ENCODE measurements around the gene UTRN. TPM values are rescaled to one million over a fixed set of nuclear protein-coding genes. Genes with fewer than 3 reads are reported as not detected.
A peak's percentile ranks its signal among the peaks of the same experiment; 100 is the strongest.

Gene UTRN
- total RNA-seq (100 to 1,000 TPM; 238 to 253 TPM), polyA plus RNA-seq (ENCODE audit: insufficient read length in 6 of 6) (100 to 1,000 TPM; 144 to 198 (median 182) TPM)
- long read RNA-seq, donor 1, partial matches to known transcripts = 135 of 137 reads
- long read RNA-seq, donor 1, other reads (novel, unspliced or antisense) = 0 of 137 reads
- long read RNA-seq, donor 2 = 0 reads
- long read RNA-seq, donor 3 = 0 reads
- long read RNA-seq, donor 4, partial matches to known transcripts = 9 of 24 reads
- long read RNA-seq, donor 4, other reads (novel, unspliced or antisense) = 15 of 24 reads
- long read RNA-seq, donor 5 = 0 reads
- long read RNA-seq, donor 6, partial matches to known transcripts = 45 of 45 reads
- long read RNA-seq, donor 6, other reads (novel, unspliced or antisense) = 0 of 45 reads
- long read RNA-seq, donor 7, partial matches to known transcripts = 0 of 1 reads
- long read RNA-seq, donor 7, other reads (novel, unspliced or antisense) = 0 of 1 reads
- long read RNA-seq, donor 8, partial matches to known transcripts = 0 of 1 reads
- long read RNA-seq, donor 8, other reads (novel, unspliced or antisense) = 0 of 1 reads
- long read RNA-seq, donor 9 = 0 reads
- long read RNA-seq, donor 10, partial matches to known transcripts = 3 of 11 reads
- long read RNA-seq, donor 10, other reads (novel, unspliced or antisense) = 8 of 11 reads
- long read RNA-seq, donor 11, partial matches to known transcripts = 0 of 1 reads
- long read RNA-seq, donor 11, other reads (novel, unspliced or antisense) = 0 of 1 reads
- long read RNA-seq, donor 12, partial matches to known transcripts = 43 of 43 reads
- long read RNA-seq, donor 12, other reads (novel, unspliced or antisense) = 0 of 43 reads

- Histone ChIP-seq H3K27ac (peak within 1 kb of the TSS; percentile 96 to 98), H3K9me3 (no peaks in the 10 kb centered on the region), H3K4me3 (peak within 1 kb of the TSS; percentile 62 to 93), H3K4me1 (peaks cover 0 to 29% of the 10 kb centered on the region in 2 donors), H3K36me3 (no peaks in the 10 kb centered on the region), H3K27me3 (no peaks in the 10 kb centered on the region)
- DNase-seq = peak; percentile 80 to 94 (median 88)
- TF ChIP-seq, protein P1, sequence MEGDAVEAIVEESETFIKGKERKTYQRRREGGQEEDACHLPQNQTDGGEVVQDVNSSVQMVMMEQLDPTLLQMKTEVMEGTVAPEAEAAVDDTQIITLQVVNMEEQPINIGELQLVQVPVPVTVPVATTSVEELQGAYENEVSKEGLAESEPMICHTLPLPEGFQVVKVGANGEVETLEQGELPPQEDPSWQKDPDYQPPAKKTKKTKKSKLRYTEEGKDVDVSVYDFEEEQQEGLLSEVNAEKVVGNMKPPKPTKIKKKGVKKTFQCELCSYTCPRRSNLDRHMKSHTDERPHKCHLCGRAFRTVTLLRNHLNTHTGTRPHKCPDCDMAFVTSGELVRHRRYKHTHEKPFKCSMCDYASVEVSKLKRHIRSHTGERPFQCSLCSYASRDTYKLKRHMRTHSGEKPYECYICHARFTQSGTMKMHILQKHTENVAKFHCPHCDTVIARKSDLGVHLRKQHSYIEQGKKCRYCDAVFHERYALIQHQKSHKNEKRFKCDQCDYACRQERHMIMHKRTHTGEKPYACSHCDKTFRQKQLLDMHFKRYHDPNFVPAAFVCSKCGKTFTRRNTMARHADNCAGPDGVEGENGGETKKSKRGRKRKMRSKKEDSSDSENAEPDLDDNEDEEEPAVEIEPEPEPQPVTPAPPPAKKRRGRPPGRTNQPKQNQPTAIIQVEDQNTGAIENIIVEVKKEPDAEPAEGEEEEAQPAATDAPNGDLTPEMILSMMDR (IDR thresholded peaks at IDR 0.05) = no peak
- peak; percentile 80 for ATAC-seq
- intact Hi-C loops (cut with DNase I) = no loop called here
Measured at GRCh38 chr6:144284783-144285547, at the start of gene UTRN. UTRN (plus strand) TSS chr6:144285335; CDS start chr6:144291829, 6,494 bp downstream.

- H3K27me3 ChIP-seq = no peaks in the 10 kb centered on the region
- no peak overlapping the region for H3K4me3 ChIP-seq
- H3K9me3 ChIP-seq = peaks cover 0 to 11% of the 10 kb centered on the region in 2 donors
- no peaks in the 10 kb centered on the region for H3K36me3 ChIP-seq
- ATAC-seq (no peak), DNase-seq (no peak)
- no peaks in the 10 kb centered on the region for H3K4me1 ChIP-seq
- H3K27ac ChIP-seq = no peak overlapping the region
- TF ChIP-seq, protein P1 (IDR thresholded peaks at IDR 0.05) = no peak
- intact Hi-C loops (cut with DNase I) = no loop called here
Measured at GRCh38 chr6:144244688-144245087, 40.4 kb upstream of the UTRN start.

- peaks cover 0 to 11% of the 10 kb centered on the region in 2 donors for H3K9me3 ChIP-seq
- TF ChIP-seq, protein P1 (IDR thresholded peaks at IDR 0.05) = no peak
- intact Hi-C loops (cut with DNase I) = no loop called here
- no peak overlapping the region for H3K4me3 ChIP-seq
- no peak overlapping the region for H3K27ac ChIP-seq
- H3K4me1 ChIP-seq = no peaks in the 10 kb centered on the region
- no peaks in the 10 kb centered on the region for H3K36me3 ChIP-seq
- no peaks in the 10 kb centered on the region for H3K27me3 ChIP-seq
- DNase-seq = no peak
- no peak for ATAC-seq
Measured at GRCh38 chr6:144246988-144247387, 38.1 kb upstream of the UTRN start.

DNA sequence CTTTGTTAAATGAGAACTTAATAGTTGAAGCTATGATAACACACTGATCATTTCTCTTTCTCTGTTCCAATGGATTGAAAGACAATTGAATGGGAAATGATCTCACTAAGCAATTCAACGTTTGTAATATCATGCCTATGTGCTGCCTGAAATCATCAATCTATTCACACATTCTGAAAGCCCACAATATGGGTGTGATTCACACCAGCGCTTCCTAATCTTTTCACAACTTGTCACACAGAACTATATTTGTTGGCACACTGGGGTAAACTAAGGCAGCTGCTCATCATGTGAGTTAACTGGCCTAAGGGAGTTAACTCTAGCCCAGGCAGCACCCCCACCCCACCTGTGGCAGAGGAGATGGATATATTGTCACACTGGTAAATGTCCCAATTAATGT, 37.1 kb upstream of the UTRN start:
- DNase-seq (no peak), ATAC-seq (no peak)
- Histone ChIP-seq H3K36me3 (no peaks in the 10 kb centered on the region), H3K4me3 (no peak overlapping the region), H3K27ac (no peak overlapping the region), H3K4me1 (no peaks in the 10 kb centered on the region), H3K27me3 (no peaks in the 10 kb centered on the region), H3K9me3 (peaks cover 0 to 11% of the 10 kb centered on the region in 2 donors)
- TF ChIP-seq, protein P1 (IDR thresholded peaks at IDR 0.05) = no peak
- intact Hi-C loops (cut with DNase I) = no loop called here

Measured in left lung (tissue), 14 donors.